Brain microvascular endothelial cell (primary cell): ENCODE data around the gene ALDOA.

Source experiments
- DNase-seq: peaks from one replicate; pipeline ENCODE4 v3.0.0-alpha.2; 2020
- H3K27ac ChIP-seq: fragments of 250-450 bp; sonication (Bioruptor Pico); 2 replicates; pipeline ENCODE4 v1.5.1; 2020; ENCODE audit warnings: mild to moderate bottlenecking, moderate library complexity
- H3K27me3 ChIP-seq: fragments of 250-450 bp; sonication (Bioruptor Pico); replicated peaks from 2 replicates; pipeline ENCODE4 v1.5.1; 2020; ENCODE audit warnings: mild to moderate bottlenecking
- H3K36me3 ChIP-seq: fragments of 250-450 bp; sonication (Bioruptor Pico); replicated peaks from 2 replicates; pipeline ENCODE4 v1.5.1; 2020; ENCODE audit warnings: mild to moderate bottlenecking
- H3K4me3 ChIP-seq: 2 replicates; pipeline ENCODE4 v1.5.1; 2011; ENCODE audit warnings: low read depth, mild to moderate bottlenecking, control low read depth, low read length, moderate library complexity
- in situ Hi-C: cut with HindIII; loops from 2 replicates; pipeline ENCODE4 v1.10.0; 2017; ENCODE audit warnings: low sequenced_read_pairs, low pct_ligation_motif_present
- TF ChIP-seq, protein P1 (sequence below): IDR thresholded peaks from 2 replicates; pipeline ENCODE4 v1.5.1; 2011; ENCODE audit warnings: low read depth, mild to moderate bottlenecking, moderate library complexity, low read length, control low read depth, inconsistent platforms; ENCODE audit errors: missing control alignments

Gene ALDOA

DNA sequence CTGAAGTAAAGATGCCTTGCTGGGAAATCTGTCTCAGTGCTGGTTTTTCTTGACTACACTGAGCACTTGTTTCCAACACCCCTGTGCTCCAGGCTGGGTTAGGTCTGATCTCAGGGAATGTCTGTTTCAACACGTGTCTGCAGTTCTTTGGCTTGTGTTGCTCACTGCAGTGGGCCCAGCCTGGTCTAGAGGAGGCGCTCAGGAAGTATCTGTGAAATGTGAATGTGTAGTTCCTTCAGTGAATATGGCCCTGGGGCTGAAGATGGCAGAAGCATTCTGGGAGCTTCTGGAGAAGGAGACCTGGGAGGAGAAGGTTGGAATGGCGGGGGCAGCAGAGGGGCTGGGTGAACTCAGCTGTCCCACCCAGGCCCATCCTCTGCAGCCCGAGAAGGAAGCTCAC is 38.5 kb downstream of the ALDOA start:
- TF ChIP-seq, protein P1, sequence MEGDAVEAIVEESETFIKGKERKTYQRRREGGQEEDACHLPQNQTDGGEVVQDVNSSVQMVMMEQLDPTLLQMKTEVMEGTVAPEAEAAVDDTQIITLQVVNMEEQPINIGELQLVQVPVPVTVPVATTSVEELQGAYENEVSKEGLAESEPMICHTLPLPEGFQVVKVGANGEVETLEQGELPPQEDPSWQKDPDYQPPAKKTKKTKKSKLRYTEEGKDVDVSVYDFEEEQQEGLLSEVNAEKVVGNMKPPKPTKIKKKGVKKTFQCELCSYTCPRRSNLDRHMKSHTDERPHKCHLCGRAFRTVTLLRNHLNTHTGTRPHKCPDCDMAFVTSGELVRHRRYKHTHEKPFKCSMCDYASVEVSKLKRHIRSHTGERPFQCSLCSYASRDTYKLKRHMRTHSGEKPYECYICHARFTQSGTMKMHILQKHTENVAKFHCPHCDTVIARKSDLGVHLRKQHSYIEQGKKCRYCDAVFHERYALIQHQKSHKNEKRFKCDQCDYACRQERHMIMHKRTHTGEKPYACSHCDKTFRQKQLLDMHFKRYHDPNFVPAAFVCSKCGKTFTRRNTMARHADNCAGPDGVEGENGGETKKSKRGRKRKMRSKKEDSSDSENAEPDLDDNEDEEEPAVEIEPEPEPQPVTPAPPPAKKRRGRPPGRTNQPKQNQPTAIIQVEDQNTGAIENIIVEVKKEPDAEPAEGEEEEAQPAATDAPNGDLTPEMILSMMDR: no peak
- in situ Hi-C loops: no loop called here
- DNase-seq: no peak
- Histone ChIP-seq H3K36me3 (peaks cover 22% of the 10 kb centered on the region), H3K4me3 (no peak overlapping the region), H3K27me3 (no peaks in the 10 kb centered on the region), H3K27ac (no peak overlapping the region)

DNA sequence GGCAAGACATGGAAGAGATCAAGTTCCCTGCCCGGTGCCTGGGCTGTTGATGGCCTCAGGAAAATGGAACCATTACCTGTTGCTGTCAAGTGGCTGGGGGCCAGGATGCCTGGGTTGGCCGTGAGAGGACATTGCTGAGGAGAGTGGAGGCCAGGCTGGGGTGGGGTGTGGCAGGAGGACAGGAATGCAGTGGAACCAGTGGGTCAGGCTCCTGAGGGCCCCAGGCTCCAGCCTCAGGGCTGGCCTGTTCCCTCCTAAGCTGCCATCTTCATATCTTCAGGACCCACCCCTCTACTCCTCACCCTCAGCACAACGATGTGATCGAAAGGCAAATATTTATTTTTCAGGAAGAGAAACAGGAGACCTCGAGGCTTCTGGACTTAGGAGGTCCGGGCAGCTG is 38.9 kb downstream of the ALDOA start:
- TF ChIP-seq, protein P1: no peak
- H3K27me3 ChIP-seq: no peaks in the 10 kb centered on the region
- no peak for DNase-seq
- in situ Hi-C loops: no loop called here
- no peak overlapping the region for H3K27ac ChIP-seq
- H3K4me3 ChIP-seq: no peak overlapping the region
- H3K36me3 ChIP-seq: peaks cover 23% of the 10 kb centered on the region

DNA sequence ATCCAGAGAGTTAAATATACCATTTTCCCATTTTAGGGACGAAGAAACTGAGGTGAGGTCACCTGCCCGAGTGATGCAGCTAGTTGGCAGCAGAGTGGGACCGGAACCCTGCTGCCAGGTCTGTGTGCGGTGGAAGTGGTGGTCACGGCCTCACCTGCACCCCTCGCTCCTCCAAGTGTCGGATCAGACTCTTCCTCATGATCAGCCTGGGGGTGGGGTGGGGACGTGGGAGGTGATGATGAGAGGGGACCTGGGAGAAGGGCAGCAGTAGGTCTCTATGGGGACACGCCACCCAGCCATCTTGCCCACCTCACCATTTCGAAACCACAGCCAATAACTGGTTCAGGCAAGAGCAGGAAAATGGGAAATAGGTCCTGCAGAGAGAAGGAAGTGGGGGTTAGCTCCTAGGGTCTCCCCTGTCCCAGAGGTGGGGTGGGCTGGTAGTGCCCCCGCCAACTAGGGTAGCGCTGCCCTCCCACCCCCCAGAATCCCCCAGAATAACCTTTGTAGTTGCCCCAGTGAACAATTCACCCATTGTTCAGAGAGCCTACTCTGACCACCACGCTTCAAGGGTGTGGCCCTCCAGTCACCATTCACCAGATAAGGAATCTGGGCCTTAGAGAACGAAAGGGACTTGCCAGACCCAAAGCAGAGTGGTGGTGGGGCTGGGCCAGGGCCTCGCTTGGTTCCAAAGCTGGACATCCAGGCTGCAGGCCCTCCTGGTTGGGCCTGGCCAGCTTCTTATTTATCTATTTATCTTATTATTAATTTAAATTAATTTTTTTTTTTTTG is 42.7 kb downstream of the ALDOA start:
- H3K27me3 ChIP-seq: no peaks in the 10 kb centered on the region
- H3K27ac ChIP-seq: no peak overlapping the region
- in situ Hi-C loops: no loop called here
- peaks cover 23% of the 10 kb centered on the region for H3K36me3 ChIP-seq
- DNase-seq: no peak
- H3K4me3 ChIP-seq: no peak overlapping the region
- TF ChIP-seq, protein P1: no peak

DNA sequence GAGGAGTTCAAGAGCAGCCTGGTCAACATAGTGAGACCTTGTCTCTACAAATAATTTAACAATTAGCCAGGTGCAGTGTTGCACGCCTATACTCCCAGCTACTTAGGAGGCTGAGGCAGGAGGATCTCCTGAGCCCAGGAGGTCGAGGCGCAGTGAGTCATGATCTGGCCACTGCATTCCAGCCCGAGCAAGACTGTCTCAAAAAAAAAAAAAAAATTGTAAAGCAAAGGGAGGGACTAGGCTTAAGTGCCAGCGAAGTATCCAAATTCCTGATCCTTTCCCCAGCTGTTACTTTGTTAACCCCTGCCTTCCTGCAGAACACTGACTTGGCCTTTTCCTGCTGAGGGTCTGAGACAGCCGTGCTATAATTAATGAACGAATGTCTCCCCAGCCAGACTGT is 45.1 kb downstream of the ALDOA start:
- no peak overlapping the region for H3K4me3 ChIP-seq
- peaks cover 17% of the 10 kb centered on the region for H3K36me3 ChIP-seq
- H3K27me3 ChIP-seq: no peaks in the 10 kb centered on the region
- in situ Hi-C loops: no loop called here
- TF ChIP-seq, protein P1: no peak
- H3K27ac ChIP-seq: no peak overlapping the region
- no peak for DNase-seq

DNA sequence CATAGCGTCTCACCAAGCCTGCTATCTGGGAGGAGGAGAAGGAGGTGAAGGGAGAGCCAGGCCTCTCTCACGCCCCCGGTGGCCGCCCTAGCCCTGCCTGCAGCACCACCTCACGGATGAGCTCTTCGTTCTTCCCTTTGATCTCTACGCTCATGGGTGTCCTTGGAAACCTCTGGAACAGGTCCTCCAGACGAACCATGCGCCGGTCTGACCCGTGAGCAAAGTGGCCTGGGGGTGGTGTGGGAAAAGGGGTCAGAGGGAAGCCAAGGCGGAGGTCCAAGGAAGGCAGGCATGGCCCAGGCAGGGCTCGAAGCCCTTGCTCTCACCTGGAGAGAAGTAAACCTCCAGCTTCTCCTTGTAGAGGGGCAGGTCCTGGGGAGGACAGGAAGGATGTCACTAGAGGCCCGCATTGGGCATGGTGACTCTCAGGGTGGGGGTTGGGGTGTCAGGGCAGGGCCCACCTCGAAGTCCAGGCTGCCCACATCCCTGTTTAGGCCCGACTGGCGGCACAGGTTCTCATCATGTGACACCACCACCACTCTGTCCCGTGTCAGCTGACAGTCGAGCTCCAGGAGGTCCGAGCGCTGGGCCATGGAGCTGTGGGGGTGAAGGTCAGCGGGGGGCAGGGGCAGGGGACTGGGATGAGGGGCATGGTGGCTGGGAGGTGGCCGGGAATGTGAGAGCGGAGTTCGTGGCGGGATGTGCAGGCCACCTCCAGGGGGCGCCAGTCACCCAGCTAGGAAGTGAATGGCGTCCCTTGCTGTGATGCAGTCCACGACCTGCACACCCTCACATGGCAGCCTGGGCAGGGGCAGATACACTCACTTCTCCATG is 46.9 kb downstream of the ALDOA start:
- peaks cover 19% of the 10 kb centered on the region for H3K36me3 ChIP-seq
- H3K4me3 ChIP-seq: no peak overlapping the region
- TF ChIP-seq, protein P1: peak; percentile 77
- no peaks in the 10 kb centered on the region for H3K27me3 ChIP-seq
- H3K27ac ChIP-seq: no peak overlapping the region
- peak; percentile 29 for DNase-seq
- in situ Hi-C loops: no loop called here
